Measurements from ENCODE around the gene CIITA.

Gene CIITA

GRCh38 chr16:10881479-10882030 is 4.6 kb downstream of the CIITA start:
- DNase-seq = no peak

GRCh38 chr16:10883004-10883403 is 6.0 kb downstream of the CIITA start:
- DNase-seq = no peak

GRCh38 chr16:10885246-10885645 is 8.2 kb downstream of the CIITA start:
- DNase-seq = no peak

GRCh38 chr16:10888320-10888937 is 11.4 kb downstream of the CIITA start:
- no peak for DNase-seq

- no peak for DNase-seq
Observed at GRCh38 chr16:10889855-10890254, 12.9 kb downstream of the CIITA start.

GRCh38 chr16:10892782-10893318 is 15.8 kb downstream of the CIITA start:
- no peak for DNase-seq

GRCh38 chr16:10895053-10895946 is 18.3 kb downstream of the CIITA start:
- no peak for DNase-seq

- DNase-seq = no peak
Observed at GRCh38 chr16:10896165-10896564, 19.2 kb downstream of the CIITA start.

GRCh38 chr16:10896723-10897122 is 19.7 kb downstream of the CIITA start:
- no peak for DNase-seq

GRCh38 chr16:10897134-10897533 is 20.1 kb downstream of the CIITA start:
- DNase-seq = no peak

GRCh38 chr16:10902999-10903398 is 26.0 kb downstream of the CIITA start:
- DNase-seq = no peak

- DNase-seq = no peak
Observed at GRCh38 chr16:10906482-10906881, 29.5 kb downstream of the CIITA start.

- no peak for DNase-seq
Observed at GRCh38 chr16:10906914-10907756, 30.1 kb downstream of the CIITA start.

GRCh38 chr16:10907757-10908045 is 30.7 kb downstream of the CIITA start:
- DNase-seq = no peak

- no peak for DNase-seq
Observed at GRCh38 chr16:10911267-10911666, 34.3 kb downstream of the CIITA start.

- no peak for DNase-seq
Observed at GRCh38 chr16:10916534-10916933, 39.5 kb downstream of the CIITA start.

- DNase-seq = peak; percentile 70
Observed at GRCh38 chr16:10918294-10919002, 41.4 kb downstream of the CIITA start.

- no peak for DNase-seq
Observed at GRCh38 chr16:10919003-10919351, 42.0 kb downstream of the CIITA start.

- DNase-seq = no peak
Observed at GRCh38 chr16:10920726-10921427, 43.9 kb downstream of the CIITA start.

GRCh38 chr16:10921536-10922327 is 44.7 kb downstream of the CIITA start:
- DNase-seq = no peak

All from COR-L47 (cell line).